DMS114 treated with DMSO at 0.1 percent for 48 hours (cell line): Measurements from ENCODE around the gene ECE2.
"Not testable (repeated sequence)": the region's sequence is repeated elsewhere in the genome, so short reads cannot be mapped to it uniquely, and the experiment has no call there.

ENCODE experiments used
- DNase-seq: peaks from one replicate; lab custom pipeline; 2025; ENCODE audit not compliant: unreplicated experiment; lab: John Stamatoyannopoulos, UW

ECE2 gene

GRCh38 chr3:184262764-184263179 lies 13.1 kb upstream of the ECE2 start:
- no peak for DNase-seq

GRCh38 chr3:184267249-184267648 lies 8.6 kb upstream of the ECE2 start:
- DNase-seq: not testable (repeated sequence)

- DNase-seq: no peak
Observed at GRCh38 chr3:184272269-184272668, 3.6 kb upstream of the ECE2 start.

GRCh38 chr3:184275381-184275701 lies 481 bp upstream of the ECE2 start:
- no peak for DNase-seq

- DNase-seq: no peak
Observed at GRCh38 chr3:184277366-184277765, 1.5 kb downstream of the ECE2 start.

- no peak for DNase-seq
Observed at GRCh38 chr3:184282941-184283340, 7.1 kb downstream of the ECE2 start.

GRCh38 chr3:184283681-184284080 lies 7.9 kb downstream of the ECE2 start:
- DNase-seq: no peak

- peak; percentile 72 for DNase-seq
Observed at GRCh38 chr3:184284696-184285095, 8.9 kb downstream of the ECE2 start.

GRCh38 chr3:184289426-184289938 lies 13.7 kb downstream of the ECE2 start:
- DNase-seq: peak; percentile 53

- DNase-seq: no peak
Observed at GRCh38 chr3:184290331-184290730, 14.5 kb downstream of the ECE2 start.

- no peak for DNase-seq
Observed at GRCh38 chr3:184291044-184291737, 15.4 kb downstream of the ECE2 start.

GRCh38 chr3:184291738-184292445 lies 16.1 kb downstream of the ECE2 start:
- no peak for DNase-seq

GRCh38 chr3:184295771-184296170 lies 19.9 kb downstream of the ECE2 start:
- no peak for DNase-seq

GRCh38 chr3:184296616-184297015 lies 20.8 kb downstream of the ECE2 start:
- no peak for DNase-seq

- DNase-seq: peak; percentile 91
Observed at GRCh38 chr3:184298759-184299487, 23.1 kb downstream of the ECE2 start, which contains the start of gene PSMD2. TSS of gene PSMD2 (plus strand) at chr3:184299241. CDS start at chr3:184299267, 26 bp downstream.

GRCh38 chr3:184299488-184300377 lies 23.9 kb downstream of the ECE2 start:
- DNase-seq: no peak

GRCh38 chr3:184300378-184300720 lies 24.5 kb downstream of the ECE2 start:
- no peak for DNase-seq

- DNase-seq: no peak
Observed at GRCh38 chr3:184305577-184305976, 29.8 kb downstream of the ECE2 start.

GRCh38 chr3:184306341-184306972 lies 30.6 kb downstream of the ECE2 start:
- no peak for DNase-seq

- no peak for DNase-seq
Observed at GRCh38 chr3:184307915-184308314, 32.1 kb downstream of the ECE2 start.
